PC-9 (cell line): ENCODE measurements around the gene CTBP2. TPM values are rescaled to one million over a fixed set of nuclear protein-coding genes. Genes with fewer than 3 reads are reported as not detected.

ENCODE experiments used
- BruUV-seq: library from RNA; stranded (reverse); fragments of 400-500 nt; replicated peaks from 2 replicates; lab custom pipeline; 2021; lab: Mats Ljungman, UMichigan
- CTCF ChIA-PET: fragments of 300-600 bp; sonication (Branson Sonifier 250); formaldehyde crosslinking; loops from one replicate; lab custom pipeline; 2022; ENCODE audit warnings: antibody characterized with exemption; lab: Charles Lee
- POLR2A ChIA-PET: fragments of 300-600 bp; sonication (Branson Sonifier 250); formaldehyde crosslinking; loops from one replicate; lab custom pipeline; 2022; ENCODE audit warnings: antibody characterized with exemption; ENCODE audit not compliant: unreplicated experiment; lab: Charles Lee
- DNase-seq, 2 experiments: peaks; one replicate each; pipeline versions ENCODE4 v3.0.0 to v3.0.0-alpha.2; 2015 to 2022; ENCODE audit warnings: mixed read lengths in 1 of 2
- H2AFZ ChIP-seq: fragments of 200-600 bp; sonication (generic); 2 replicates; pipeline ENCODE4 v1.8.1; 2017; ENCODE audit warnings: antibody characterized with exemption
- H3F3A ChIP-seq: fragments of 200-600 bp; sonication (generic); 2 replicates; pipeline ENCODE4 v1.8.1; 2017; ENCODE audit warnings: antibody characterized with exemption, mild to moderate bottlenecking, low read depth; ENCODE audit not compliant: insufficient read depth
- H3K27ac ChIP-seq: fragments of 200-600 bp; sonication (generic); 2 replicates; pipeline ENCODE4 v1.6.1; 2016; ENCODE audit warnings: mixed run types
- H3K27me3 ChIP-seq: fragments of 200-600 bp; sonication (generic); 2 replicates; pipeline ENCODE4 v1.6.1; 2016; ENCODE audit warnings: low read depth, mixed run types; ENCODE audit not compliant: insufficient read depth
- H3K36me3 ChIP-seq: fragments of 200-600 bp; sonication (generic); 2 replicates; pipeline ENCODE4 v1.6.1; 2016; ENCODE audit warnings: low read depth, mixed run types
- H3K4me1 ChIP-seq: fragments of 200-600 bp; sonication (generic); replicated peaks from 2 replicates; pipeline ENCODE4 v1.6.1; 2016; ENCODE audit warnings: mixed run types; ENCODE audit not compliant: insufficient read depth
- H3K4me2 ChIP-seq: fragments of 200-600 bp; sonication (generic); 2 replicates; pipeline ENCODE4 v1.6.1; 2017; ENCODE audit warnings: mixed run types
- H3K4me3 ChIP-seq: fragments of 200-600 bp; sonication (generic); 2 replicates; pipeline ENCODE4 v1.6.1; 2016; ENCODE audit warnings: mixed run types
- H3K79me2 ChIP-seq: fragments of 200-600 bp; sonication (generic); 2 replicates; pipeline ENCODE4 v1.6.1; 2017; ENCODE audit warnings: low read depth, mixed run types
- H3K9me2 ChIP-seq: fragments of 200-600 bp; sonication (generic); 2 replicates; pipeline ENCODE4 v1.8.1; 2017; ENCODE audit warnings: mild to moderate bottlenecking; ENCODE audit not compliant: insufficient read depth
- H3K9me3 ChIP-seq: fragments of 200-600 bp; sonication (generic); 2 replicates; pipeline ENCODE4 v1.8.1; 2016; ENCODE audit warnings: low read depth; ENCODE audit not compliant: insufficient read depth
- H4K20me1 ChIP-seq: fragments of 200-600 bp; sonication (generic); 2 replicates; pipeline ENCODE4 v1.8.1; 2017; ENCODE audit not compliant: insufficient read depth
- EZH2 ChIP-seq: fragments of 200-600 bp; sonication (generic); IDR thresholded peaks from 2 replicates; pipeline ENCODE4 v1.8.0; 2017; ENCODE audit warnings: antibody characterized with exemption, low read depth
- intact Hi-C: fragments of 100-400 bp; cut with micrococcal nuclease; formaldehyde crosslinking; loops from one replicate; pipeline ENCODE4 v1.10.0; 2022; ENCODE audit not compliant: unreplicated experiment
- total RNA-seq: library from RNA; stranded (reverse); gene quantifications from 2 replicates; pipeline ENCODE4 v1.2.3, GENCODE V29; 2021
- TF ChIP-seq, protein P1 (sequence below): fragments of 200-600 bp; sonication (generic); conservative IDR thresholded peaks from 2 replicates; pipeline ENCODE4 v1.6.1; 2017; ENCODE audit warnings: mixed run types, antibody characterized with exemption, mild to moderate bottlenecking, moderate library complexity

Gene CTBP2
- total RNA-seq, 1 experiment from 2014 or later, result 60.5 TPM

DNA sequence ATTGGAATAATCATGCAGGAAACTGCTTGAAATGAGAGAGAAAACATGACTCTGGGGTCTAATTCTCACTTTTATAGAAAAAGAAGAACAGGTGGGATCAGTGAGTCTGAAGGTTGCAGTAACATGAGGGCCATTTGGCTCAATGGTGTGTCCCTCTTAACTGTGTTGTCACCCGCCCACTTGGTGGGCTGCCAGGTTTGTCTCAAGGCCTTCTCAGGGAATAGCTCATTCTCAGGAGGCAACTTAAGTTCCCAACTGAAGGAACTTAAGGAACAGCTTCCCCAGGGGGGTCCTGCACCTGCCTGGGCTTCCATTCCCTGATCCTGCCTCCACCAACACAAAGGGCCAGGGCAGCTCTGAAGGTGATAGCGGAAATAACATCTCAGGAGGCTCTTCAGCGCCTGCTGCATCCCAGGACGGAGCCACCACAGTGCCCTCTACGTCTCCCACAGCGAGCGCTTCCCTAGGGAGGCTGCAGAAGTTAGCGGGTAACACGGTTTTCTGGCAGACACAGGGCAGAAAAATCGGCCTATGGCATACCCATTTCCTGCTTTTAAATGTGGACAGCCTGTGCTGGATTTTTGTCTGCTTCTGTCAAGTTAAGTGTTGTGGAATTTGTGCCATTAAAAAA, 129.7 kb downstream of the CTBP2 start:
- no peak overlapping the region for H3K4me3 ChIP-seq
- H3K36me3 ChIP-seq, result 0 out of 2 replicates have a peak, but pooled peaks cover 4% of the 10 kb centered on the region
- no TSS peak for BruUV-seq
- peaks cover 9% of the 10 kb centered on the region; the same call in 1 of the 2 replicates for H3K4me1 ChIP-seq
- TF ChIP-seq, protein P1, sequence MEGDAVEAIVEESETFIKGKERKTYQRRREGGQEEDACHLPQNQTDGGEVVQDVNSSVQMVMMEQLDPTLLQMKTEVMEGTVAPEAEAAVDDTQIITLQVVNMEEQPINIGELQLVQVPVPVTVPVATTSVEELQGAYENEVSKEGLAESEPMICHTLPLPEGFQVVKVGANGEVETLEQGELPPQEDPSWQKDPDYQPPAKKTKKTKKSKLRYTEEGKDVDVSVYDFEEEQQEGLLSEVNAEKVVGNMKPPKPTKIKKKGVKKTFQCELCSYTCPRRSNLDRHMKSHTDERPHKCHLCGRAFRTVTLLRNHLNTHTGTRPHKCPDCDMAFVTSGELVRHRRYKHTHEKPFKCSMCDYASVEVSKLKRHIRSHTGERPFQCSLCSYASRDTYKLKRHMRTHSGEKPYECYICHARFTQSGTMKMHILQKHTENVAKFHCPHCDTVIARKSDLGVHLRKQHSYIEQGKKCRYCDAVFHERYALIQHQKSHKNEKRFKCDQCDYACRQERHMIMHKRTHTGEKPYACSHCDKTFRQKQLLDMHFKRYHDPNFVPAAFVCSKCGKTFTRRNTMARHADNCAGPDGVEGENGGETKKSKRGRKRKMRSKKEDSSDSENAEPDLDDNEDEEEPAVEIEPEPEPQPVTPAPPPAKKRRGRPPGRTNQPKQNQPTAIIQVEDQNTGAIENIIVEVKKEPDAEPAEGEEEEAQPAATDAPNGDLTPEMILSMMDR, result no peak
- no peak for TF ChIP-seq EZH2
- no peak overlapping the region for H2AFZ ChIP-seq
- no peak for DNase-seq
- H3K79me2 ChIP-seq, result peaks cover 60% of the 10 kb centered on the region
- ChIA-PET CTCF (no interaction called here), POLR2A (no interaction called here)
- no peak overlapping the region for H3K4me2 ChIP-seq
- H3K9me2 ChIP-seq, result no peaks in the 10 kb centered on the region
- no peaks in the 10 kb centered on the region for H3K27me3 ChIP-seq
- no peaks in the 10 kb centered on the region for H3F3A ChIP-seq
- intact Hi-C loops, result no loop called here
- H3K27ac ChIP-seq, result no peak overlapping the region
- no peaks in the 10 kb centered on the region for H3K9me3 ChIP-seq
- no peaks in the 10 kb centered on the region; the same call in 1 of the 2 replicates for H4K20me1 ChIP-seq

DNA sequence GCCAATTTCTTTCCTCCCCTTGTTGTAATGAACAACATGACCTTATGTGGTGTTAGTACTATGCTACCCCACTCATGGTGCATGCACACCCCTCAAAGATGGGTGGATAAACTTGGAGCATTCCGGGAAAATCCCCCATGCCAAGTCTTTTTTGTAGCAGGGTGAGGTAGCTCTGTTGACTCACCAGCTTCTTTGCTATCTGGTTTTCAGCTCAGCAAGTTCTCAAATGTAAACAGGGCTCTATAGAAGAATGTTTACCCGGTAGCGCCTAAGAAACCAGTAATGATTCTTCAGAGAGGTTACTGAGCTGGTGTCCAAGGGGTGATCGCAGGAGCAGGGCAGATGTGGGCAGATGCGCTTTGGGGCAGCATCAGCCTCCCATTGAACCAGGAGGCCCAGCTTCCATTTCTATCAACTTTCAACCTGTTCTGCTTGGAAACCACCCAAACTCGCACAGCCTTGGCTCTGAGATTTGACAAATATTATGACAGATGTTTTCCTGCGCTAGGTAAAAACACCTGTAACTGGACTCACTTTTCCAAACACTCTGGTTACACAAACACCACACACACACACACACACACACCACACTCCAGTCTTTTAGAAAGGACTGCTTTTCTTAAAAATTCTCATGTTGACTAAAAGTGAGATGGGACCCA, 130.7 kb downstream of the CTBP2 start:
- Histone ChIP-seq H4K20me1 (no peaks in the 10 kb centered on the region; the same call in 1 of the 2 replicates), H3K27ac (no peak overlapping the region), H3K79me2 (peaks cover 57% of the 10 kb centered on the region), H3K9me2 (no peaks in the 10 kb centered on the region), H3K27me3 (no peaks in the 10 kb centered on the region), H3K4me1 (no peaks in the 10 kb centered on the region), H2AFZ (no peak overlapping the region), H3F3A (no peaks in the 10 kb centered on the region), H3K4me2 (no peak overlapping the region), H3K9me3 (no peaks in the 10 kb centered on the region), H3K4me3 (no peak overlapping the region), H3K36me3 (no peaks in the 10 kb centered on the region)
- no TSS peak for BruUV-seq
- ChIA-PET POLR2A (no interaction called here), CTCF (no interaction called here)
- intact Hi-C loops, result no loop called here
- DNase-seq, result no peak
- TF ChIP-seq, protein P1, result no peak
- TF ChIP-seq EZH2, result no peak

DNA sequence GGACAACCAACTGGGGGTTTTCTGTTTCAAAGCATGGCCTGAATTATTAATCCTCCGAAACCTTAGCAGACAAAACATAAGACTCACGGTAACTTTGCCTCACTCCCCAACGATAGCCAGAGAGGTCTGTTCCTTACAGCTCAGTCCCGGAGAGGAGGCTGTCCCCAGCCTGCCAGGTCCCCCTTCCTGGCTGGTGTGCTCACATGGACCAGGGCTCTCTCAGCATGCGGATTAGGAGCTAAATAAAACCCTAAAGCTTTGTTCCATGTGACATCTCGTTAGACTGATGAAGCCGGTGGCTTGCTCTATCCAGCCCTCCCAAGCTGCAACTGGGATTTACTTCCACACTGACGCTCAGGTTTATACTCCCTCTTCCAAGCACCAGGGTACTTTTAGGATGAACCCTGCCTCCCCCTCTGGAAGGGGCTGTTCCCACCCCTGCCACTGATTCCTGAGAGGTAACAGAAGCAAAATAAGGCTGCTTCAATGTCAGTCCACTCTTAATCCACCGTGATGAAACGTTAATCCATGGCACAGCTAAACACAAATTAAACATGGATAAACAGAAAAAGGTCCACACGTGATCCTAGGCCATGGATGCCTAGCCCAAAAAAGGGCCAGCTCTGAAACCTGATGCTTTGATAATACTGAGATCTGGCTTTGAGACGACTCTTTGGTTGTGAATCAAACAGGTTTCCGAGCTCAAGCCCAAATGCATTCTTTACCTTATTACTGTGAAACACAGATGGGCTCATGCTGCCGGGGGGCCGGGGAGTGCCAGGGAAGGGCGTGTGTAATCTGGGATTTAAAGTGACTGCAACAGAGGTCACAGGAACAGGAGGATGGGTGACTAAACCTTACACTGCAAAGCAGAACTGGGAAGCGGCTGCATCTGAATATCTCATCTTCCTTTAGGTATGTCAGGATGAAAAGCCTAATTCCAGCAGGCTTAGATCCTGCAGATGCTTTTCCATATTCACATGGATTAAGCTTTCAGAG, 132.2 kb downstream of the CTBP2 start:
- CTCF ChIA-PET, result no interaction called here
- Histone ChIP-seq H3K36me3 (no peaks in the 10 kb centered on the region), H3K4me3 (no peak overlapping the region), H3K9me2 (no peaks in the 10 kb centered on the region), H3K27ac (no peak overlapping the region), H3K4me2 (no peak overlapping the region), H3K79me2 (peaks cover 46% of the 10 kb centered on the region), H2AFZ (no peak overlapping the region), H3F3A (no peaks in the 10 kb centered on the region), H3K27me3 (no peaks in the 10 kb centered on the region), H3K9me3 (no peaks in the 10 kb centered on the region), H3K4me1 (no peaks in the 10 kb centered on the region), H4K20me1 (no peaks in the 10 kb centered on the region; the same call in 1 of the 2 replicates)
- POLR2A ChIA-PET, result no interaction called here
- no peak for TF ChIP-seq EZH2
- TF ChIP-seq, protein P1, result no peak
- no TSS peak for BruUV-seq
- intact Hi-C loops, result no loop called here
- no peak for DNase-seq
